NCI-H2196 treated with DMSO at 0.1 percent for 48 hours (cell line): ENCODE measurements around the gene NINJ1.
A peak's percentile ranks its signal among the peaks of the same experiment; 100 is the strongest.

ENCODE experiments used
- DNase-seq: peaks from one replicate; lab custom pipeline; 2025; ENCODE audit not compliant: unreplicated experiment; lab: John Stamatoyannopoulos, UW

Gene NINJ1

DNA sequence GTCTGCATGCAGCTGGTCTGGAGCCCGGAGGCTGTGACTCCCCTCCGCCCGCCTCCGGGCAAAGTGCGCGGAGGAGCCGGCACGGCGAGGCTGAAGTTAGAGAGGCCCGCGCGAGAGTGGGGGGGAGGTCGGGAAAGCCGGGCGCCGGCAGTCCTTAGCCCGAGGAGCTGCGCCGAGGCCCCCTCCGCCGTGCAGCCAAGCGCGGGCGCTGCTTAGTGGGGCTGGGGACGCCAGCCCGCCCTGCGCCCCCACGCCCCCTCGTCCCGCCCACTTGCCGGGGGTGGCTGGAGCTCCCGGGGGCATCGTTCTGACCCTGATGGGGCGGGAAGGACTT, 403 bp downstream of the NINJ1 start:
- DNase-seq = peak; percentile 17

DNA sequence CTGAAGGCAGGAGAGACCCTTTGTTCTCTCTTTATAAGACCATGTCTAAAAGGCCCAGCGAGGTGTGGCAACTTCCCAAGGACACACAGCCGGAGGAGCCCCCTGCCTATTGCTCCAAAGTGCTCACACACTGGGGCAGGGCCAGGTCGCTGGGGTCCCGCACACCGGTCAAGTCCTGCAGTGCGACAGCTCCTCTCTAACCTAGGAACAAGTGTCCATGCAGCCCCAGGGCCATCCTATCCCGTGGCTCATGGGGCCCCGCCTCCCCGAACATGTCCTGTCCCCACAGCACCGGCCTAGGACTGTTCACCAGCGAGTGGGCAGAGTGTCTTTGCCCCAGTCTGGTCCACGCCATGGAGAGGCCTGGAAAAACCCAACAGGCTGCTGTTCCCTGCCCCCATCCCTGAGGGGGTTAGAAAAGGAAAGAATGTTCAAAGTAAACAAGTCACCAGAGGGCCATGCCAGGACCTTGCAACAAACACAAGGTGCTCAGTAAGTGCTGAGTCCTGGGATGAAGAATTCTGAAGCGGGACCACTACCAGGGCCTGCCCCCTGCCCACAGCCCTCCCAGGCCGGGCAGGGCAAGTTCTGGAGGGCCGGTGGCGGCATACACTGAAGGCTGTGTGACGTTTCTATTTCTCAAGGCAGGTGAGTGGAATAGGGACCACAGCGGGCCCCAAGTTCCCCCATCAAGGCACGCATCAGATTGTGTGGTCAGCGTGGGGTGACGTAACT, 938 bp downstream of the NINJ1 start:
- DNase-seq = no peak

DNA sequence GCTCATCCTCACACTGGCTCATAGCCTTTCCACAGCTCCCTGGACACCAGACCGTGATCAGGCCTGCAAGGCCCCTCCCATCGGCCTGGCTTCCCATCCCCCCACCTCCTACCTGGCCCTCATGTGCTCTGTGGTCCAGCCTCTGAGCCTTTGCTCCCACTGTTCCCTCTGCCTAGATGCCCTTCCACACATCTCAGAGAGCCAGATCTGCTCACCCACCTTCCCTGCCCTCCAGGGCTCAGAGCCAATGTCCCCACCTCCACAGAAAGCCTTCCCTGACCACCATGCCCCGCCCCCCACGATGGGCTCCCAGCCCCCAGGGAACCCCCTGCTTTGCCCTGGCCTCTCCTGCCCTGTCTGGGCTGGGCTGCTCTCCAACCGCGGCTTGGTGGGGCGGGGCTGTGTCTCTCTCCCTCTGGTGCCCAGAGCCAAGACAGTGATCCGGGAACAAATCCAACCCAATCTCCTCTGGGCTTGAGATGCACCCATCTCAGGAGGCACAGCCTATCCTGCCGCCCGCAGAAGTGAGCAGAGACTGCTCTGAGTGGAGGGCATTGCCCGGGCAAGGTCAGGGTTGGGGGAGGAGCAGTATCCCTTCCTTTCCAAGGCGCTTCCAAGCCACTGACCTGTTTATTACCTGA, 1.6 kb downstream of the NINJ1 start:
- DNase-seq = peak; percentile 73

DNA sequence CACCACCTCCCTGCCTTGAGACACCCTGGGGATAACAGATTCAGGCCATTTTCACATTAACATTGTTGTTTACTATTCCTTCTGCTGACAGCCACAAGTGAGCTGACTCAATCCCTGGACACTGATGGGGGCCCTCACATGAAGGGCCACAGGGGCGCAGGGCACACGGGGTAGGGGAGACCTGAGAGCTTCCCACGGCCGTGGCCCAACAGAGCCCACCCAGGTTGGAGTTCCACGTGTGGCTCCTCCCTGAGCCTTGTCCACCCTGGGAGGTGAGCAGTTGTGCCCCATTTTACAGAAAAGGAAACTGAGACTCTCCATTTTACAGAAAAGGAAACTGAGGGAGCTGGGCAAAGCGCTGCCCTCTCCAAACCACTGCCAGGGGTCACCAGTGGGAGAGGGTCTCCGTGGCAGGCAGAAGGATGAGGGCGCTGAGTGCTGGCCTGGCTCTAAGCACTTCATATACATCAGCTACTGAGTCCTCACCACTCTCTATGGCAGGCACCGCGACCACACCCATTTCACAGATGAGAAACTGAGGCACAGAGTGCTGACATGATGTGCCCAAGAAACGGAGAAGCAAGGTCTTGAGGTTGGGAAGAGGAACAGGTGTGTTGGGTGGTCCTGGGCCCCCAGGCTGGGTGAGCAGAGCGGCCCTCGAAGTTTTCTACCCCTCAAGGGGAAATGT, 2.3 kb downstream of the NINJ1 start:
- no peak for DNase-seq

DNA sequence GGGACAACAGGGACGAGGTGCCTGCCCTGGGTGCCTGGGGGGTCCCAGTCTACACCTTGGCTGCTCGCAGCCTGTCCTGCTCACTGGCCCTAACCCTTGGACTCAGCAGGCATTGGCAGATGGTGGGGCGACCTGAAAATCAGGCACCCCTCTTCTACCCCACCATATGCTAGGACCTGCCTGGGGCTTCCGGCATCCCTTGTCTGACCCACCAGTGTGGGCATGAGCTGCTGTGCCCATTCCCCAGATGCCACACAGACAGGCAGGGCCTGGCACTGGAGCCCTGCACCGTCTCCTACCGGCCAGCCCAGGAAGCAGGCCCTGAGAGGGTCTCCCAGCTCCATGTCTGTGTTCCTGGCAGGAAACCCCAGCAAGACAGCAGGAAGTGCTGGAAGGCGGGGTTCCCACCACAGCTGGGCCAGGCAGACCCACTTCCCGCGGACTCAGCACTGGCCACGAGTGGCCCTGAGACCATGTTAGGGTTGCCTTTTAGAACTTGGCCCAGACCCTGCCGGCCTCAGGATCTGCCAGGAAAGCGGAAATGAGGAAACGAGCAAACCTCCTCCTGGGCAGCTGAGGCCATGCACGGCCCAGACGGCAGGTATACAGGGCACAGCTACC, 3.1 kb downstream of the NINJ1 start:
- no peak for DNase-seq

DNA sequence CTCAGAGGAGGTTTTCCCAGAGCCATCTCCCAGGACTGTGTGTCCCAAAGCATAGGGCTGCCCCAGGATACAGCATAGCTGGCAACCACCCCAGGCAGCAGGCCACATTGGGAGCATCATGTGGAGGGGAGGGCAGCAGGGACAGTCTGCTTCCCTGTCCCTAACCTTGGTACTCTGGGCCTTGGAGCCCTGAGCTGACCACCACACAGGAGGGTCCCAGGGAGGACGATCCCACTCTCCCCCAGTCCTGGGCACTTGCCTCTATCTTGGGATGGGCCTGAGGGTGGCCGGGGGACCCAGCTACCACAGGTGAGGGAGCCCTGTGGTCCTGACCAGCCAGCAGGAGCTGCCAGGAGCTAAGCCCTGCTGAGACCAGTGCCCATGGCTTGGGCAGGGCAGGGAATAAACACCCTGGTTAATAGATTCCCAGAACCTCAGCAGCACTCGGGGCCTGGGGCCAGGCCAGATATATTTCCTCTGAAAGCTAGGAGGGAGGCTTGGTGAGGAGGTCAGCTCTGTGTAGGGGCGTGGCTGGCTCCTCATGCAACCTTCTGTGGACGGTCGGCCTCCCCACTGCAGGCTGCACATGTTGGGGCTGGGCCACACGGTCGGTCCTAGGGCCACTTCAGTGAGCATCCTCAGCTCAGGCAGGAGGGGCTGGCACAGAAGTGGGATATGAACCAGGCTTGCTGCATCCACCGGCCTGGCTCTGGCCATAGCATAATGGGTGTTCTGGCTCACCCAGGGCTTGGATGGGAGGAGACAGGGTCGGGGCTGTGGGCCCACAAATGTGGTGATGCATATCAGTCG, 4.2 kb downstream of the NINJ1 start:
- no peak for DNase-seq

DNA sequence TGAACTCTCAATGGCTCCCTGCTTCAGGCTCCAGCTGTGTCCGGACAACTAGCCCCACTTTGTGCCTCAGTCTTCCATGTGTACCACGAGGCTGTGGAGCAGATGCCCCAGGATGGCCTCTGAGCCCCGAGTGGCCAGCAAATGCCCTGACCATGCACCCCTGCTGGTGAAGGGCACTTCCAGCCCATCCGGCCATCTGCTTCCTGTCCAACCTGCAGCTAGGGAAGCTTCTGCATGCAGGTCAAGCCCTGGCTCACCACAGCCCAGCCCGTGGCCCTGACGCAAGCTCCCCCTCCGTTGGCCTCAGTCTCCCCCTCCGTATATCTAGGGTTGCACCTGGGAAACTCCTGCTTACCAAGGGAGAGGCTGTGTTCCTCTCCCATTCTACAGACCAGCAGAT, 4.8 kb downstream of the NINJ1 start:
- DNase-seq = no peak

DNA sequence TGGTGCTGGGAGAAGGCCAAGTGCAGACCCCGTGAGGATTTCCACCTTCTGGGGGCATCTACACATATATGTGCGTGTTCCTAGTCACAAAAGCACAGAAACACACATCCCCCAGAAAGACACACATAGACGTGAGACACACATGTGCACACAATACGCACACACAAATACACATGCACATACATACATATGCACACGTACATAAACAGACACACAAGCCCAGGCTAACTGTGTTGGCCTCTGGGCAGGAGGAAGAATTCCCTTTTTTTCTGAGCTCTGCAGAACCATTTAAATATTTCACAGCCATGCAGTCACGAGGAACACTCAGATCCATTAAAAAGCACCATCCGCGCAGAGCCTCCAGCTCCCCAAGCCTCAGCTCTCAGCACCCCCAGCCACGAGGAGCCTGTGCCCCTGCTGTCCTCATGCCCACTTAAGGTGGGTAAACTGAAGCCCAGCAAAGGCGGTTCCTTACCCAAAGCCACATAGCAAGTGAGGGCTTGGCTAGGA, 5.3 kb downstream of the NINJ1 start:
- DNase-seq = no peak

DNA sequence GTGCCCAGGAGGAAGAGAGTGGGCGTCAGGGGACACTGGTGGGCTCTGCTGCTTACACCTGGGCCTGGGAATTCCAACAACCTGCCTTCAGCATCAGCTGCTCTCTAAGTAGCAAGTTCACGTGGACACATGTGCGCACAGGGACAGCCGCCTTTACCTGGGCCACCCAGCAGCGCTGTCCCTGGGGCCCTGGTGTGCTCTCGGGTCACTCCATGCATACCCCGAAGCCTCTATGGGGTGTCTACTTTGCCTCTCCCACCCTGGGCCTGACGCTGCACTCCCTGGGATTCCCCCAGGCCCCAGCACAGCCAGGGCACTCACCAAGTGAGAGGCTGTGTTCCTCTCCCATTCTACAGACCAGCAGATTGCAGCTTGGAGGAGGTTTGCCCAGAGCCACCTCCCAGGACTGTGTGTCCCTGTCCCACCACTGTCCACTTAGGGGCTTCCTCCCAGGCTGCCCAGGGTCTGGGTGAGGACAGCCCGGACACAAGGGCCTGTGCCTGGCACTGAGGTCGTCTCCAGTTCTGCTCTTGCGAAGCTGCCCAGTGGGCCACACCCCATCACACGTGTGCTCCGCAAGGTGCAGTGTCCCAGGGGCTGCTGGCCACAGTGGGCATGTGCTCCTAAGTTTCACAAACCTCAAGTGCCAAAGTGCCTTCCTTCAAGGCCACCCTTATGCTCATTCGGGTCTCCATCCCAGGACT, 5.9 kb downstream of the NINJ1 start:
- no peak for DNase-seq

DNA sequence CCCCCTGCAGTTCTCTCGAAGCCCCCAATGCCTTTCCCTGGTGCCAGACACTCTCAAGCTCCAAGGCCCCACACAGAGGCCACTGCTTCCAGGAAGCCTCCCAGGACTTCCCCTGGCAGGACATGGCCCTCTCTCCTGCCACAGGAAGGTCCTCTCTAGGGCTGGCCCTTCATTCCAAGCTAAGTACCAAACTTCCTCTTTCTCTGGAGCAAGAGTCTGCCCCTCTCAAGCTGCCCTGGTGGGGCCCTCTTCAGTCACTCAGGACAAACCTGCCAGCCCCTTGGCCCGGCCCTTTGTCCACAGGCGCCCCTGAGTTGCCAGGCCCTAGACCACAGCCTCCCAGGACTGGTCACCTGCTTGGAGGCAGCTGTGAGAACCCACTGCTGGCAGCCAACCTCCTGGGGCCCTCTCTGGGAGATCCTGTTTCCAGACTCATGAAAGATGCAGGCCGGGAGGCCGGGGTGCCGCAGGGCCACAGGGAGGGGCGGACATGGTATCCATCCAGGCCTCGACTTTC, 6.6 kb downstream of the NINJ1 start:
- DNase-seq = no peak

DNA sequence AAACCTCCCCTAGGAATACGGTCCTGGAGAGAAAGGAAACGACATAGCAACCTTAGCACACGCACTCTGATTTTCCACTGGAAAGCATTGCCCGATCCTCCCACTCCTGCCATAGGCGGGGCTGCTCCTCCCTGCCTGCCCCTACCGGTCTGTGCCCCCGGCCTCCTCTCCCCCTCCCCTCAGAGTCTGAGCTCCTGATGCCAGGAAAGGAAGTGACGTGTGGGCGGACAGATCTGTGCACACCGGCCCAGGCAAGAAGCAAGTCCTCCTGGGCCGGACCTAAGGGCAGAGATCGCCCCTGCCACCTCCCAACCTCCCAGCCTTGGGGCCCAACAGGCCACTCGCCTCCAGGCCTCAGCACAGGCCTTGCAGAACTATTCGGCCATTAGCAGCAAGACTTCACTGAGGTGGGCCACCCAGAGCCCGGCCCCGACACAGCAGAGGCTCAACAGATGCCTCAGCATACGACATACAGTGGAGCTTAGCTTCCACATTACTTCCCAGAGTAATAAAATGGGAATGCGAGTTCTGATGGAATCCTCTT, 7.2 kb downstream of the NINJ1 start:
- no peak for DNase-seq

DNA sequence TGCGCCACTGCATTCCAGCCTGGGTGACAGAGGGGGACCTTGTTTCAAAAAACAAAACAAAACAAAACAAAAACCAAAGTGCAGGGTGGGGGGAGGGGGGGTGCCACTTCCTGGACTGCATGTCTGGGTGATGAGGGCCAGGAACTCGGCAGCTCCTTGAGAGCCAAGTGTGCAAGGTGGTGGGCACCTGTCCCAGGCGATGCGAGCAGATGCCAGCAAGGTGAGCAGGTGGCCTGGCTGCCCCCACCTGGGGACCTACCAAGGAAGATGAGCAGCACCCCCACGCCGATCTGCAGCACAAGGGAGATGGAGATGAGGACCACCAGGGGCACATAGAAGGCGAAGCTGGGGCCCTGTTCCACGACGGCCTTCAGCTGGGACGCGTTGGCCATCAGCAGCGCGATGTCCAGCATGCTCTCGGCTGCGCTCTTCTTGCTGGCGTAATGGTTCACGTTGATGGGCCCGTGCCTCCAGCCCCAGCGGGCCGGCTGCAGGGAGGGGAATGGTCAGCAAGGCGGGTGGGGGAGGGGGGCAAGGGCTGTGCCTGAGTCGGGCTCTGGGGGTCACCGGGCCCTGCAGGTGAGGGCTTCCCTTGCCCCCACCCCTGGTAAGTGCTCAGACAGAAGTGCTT, 7.8 kb downstream of the NINJ1 start:
- no peak for DNase-seq

DNA sequence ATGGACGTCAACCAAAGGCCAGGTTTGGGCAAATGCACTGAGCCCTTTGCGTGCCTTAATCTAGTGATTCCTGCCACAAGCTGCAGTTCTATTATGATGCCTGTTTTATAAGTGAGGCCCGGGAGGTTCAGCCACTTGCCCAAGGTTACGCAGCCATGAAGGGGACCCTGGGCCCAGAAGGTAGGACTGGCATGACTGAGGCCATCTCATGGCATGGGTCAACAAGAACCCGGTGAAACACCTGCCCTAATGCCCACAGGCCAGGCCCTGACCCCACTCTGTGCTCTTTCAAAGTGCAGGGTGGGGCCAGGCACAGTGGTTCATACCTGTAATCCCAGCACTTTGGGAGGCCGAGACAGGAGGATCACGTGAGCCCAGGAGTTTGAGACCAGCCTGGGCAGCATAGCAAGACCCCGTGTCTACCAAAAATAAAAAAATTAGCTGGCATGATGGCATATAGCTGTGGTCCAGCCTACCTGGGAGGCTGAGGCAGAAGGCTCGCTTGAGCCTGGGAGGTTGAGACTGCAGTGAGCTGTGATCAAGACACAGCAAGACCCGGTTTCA, 8.6 kb downstream of the NINJ1 start:
- no peak for DNase-seq

DNA sequence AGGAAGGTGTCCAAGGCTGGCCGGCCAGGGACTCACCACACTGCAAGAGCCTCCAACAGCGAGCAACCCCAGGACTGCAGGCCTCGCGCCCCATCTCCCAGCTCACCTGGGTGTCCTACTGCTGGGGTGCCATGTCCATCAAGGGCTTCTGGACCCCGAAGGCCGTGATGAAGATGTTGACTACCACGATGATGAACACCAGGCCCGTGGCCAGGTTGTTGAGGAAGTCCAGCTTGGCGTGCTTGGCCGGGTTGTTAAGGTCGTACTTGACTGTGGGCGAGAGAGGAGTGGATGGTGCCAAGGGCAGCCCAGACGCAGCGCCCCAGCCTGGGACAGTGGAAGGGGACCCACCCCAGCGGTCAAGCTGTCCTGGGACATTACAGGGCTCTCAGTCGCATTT, 9.3 kb downstream of the NINJ1 start:
- no peak for DNase-seq

DNA sequence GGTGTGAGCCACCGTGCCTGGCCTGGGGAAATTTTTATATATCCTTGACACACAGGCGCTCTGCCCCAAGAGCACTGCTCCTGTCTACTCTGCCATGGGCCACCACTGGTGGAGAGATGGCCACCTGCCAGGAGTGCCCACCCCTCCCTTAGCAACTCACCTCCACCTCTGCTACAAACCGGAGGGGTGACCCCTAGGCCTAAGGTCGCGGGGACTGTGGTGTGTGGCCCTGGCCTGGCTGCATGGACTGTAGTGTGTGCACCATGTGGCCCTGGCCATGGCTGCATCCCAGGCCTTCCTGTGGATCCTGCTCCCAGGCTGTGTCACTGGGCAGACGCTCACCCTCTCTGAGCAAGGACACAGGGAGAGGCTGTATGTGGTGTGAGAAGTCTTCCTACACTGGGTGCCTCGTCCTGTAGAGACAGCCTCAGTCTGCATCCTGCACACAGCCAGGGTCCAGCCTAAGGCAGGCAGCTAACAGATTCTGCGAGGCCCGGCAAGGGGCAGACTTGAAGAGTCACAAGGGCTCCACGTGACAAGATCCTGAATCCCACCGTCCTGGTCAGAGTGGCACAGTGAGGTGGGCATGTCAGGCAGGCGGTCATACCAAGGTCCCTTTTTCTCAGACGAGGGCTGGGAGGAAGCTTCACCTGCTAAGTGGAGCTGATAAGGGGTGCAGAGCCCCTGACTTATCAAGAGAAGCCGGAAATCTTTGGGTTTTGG, 10.3 kb downstream of the NINJ1 start:
- DNase-seq = no peak

DNA sequence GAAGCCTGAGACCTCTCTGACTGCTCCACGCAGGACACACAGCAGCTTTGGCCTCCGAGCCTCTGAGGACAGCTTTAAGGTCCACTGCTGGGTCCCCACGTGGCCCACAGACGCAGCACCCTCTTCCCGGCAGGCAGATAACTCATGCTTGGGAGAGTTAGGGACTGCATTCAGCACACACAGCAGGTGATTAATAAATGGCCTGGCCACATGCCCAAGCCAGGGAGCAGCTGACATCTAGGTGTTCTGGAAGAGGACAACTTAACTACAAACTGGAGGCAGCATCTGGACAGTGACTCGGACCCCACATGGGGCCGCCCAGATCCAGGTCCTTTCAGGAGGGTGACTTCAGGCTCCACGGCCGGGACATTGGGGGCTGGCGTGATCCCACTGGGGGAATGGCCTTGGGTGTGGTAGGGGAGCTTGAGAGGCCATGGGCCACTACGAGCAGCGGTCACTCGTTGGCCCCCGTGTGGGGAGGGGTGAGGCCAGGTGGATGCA, 11.3 kb downstream of the NINJ1 start:
- no peak for DNase-seq

DNA sequence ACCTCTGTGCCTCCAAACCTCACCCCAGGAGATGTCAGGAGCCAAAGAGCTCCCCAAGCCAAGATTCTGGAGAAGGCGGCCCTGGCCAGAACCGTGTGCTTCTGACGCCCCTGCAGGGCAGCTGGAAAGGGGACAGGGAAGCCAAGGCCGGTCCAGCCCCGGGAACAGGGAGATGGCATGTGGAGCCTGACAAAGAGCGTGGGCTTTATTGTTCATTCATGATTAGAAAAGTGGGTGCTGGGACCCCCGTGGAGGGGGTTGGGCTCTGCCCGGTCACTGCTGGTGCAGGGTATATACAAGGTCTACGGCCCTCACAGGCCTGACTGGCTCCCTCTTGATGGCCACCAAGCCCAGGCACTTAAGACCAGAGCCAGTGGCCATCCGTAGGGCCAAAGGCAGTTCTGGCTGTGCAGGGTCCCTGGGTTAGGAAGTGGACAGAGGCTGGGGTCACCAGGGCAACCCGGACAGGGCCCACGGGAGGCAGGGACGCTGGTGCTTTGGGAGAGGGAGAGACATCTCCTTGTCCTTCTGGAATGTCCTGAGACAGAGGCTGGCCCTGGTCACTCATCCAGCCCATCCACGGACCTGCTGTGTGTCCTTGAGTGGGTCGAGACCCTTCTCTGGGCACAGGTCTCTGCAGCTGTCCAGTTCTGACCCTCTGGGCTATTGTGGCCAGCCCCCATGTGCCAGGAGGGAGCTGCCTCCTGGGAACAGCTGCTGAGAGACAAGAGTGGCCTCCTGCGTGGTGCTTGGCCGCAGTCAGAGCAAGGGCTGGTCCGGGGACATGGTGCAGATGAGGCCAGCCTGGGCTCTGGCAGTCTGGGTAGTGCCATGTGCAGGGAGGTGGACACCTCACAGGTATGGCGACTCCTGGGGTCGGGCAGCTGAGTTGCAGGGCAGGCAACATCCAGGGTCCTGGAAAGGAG, 12.5 kb downstream of the NINJ1 start:
- DNase-seq = no peak
